Amygdala (tissue), 56 donors: ENCODE results near the gene SCRN2.
A peak's percentile ranks its signal among the peaks of the same experiment; 100 is the strongest.

ENCODE experiments used
- DNase-seq, 56 donors: peaks; one replicate each; lab custom pipeline; 2025; lab: John Stamatoyannopoulos, UW

SCRN2 gene

DNA sequence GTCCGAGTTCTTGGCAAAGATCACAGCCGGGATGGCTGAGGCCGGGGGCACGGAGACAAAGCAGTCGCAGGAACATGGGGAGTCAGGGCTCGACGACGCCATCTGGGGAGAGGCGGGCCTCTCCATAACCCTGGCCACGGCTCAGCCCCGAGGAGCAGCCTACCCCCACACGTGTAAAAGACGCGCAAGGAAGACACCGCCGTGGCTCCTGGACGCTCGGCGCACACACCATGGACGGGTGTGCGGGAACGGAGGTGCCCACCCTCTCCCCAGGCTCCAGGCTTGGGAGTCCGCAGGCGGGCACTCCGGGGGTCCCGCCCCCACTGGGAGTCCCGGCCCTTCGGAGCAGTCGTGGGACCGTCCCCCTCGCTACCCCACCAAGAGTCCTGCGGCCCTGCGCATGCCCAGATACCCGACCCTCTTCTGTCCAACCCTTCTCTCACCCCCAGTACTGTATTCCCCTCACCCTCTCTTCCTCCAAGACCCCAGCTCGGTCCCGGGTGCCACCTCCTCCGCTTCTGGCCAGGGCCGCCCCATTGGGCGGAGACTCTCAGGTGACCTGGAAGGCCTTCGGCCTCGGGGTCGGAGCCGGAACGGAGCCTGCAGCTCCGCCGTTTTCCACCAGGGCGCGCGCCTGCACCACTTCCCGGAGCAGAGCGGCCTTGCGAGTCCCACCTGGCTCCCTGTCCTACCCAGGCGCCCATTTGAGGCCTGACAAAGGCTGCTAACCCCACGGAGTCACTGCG is at the start of gene SCRN2:
TSS of gene SCRN2 (minus strand) at position 532 of the 746 bp plus-strand sequence. CDS start at position 102, 430 bp downstream.
- peak; percentile 25 to 88 (median 72) for DNase-seq

DNA sequence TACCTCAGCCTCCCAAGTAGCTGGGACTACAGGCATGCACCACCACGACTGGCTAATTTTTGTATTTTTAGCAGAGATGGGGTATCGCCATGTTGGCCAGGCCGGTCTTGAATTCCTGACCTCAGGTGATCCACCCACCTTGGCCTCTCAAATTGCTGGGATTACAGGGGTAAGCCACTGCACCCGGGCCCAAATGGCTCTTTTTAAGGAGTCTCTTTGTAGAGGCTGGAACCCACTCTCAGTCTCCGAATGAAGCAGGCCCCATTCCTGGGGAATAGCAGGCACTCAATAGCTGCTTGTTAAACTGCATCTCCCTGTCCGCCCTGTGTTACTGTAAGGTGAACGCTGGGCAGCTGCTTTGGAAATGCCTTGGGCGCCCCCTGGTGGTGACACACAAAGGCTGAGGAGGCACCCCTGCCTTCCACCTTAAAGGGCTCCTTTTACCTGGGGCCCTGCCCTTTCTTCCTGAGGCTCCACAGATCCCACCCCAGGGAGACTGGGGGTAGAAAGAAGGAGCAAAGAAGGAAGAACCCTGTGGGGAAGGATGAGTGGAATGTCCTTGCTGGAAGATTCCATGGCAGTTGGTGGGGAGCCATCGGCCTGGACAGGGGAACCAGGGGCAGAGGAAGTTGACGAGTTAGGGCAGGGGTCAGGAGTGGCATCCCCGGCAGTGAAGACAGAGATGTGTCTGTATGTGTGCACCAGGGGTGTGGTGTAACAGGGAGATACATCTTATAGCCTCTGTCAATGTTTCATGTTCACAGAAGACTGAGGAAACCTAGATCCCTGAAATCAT is 48.9 kb upstream of the SCRN2 start:
- peak in 54 of 56 donors; percentile 7 to 90 (median 57) for DNase-seq

DNA sequence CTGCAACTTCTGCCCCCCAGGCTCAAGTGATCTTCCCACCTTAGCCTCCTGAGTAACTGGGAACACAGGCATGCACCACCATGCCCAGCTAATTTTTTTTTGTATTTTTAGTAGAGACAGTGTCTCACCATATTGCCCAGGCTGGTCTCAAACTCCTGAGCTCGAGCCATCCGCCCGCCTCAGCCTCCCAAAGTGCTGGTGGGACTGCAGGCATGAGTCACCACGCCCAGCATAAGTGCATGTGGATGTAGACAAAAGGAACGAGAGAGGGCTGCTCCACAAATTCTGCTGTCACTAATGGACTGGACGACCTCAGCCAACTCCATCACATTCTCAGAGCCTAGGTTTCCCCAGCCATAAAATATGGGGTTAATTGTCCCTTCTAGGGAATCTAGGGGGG is 47.2 kb upstream of the SCRN2 start:
- DNase-seq = no peak

DNA sequence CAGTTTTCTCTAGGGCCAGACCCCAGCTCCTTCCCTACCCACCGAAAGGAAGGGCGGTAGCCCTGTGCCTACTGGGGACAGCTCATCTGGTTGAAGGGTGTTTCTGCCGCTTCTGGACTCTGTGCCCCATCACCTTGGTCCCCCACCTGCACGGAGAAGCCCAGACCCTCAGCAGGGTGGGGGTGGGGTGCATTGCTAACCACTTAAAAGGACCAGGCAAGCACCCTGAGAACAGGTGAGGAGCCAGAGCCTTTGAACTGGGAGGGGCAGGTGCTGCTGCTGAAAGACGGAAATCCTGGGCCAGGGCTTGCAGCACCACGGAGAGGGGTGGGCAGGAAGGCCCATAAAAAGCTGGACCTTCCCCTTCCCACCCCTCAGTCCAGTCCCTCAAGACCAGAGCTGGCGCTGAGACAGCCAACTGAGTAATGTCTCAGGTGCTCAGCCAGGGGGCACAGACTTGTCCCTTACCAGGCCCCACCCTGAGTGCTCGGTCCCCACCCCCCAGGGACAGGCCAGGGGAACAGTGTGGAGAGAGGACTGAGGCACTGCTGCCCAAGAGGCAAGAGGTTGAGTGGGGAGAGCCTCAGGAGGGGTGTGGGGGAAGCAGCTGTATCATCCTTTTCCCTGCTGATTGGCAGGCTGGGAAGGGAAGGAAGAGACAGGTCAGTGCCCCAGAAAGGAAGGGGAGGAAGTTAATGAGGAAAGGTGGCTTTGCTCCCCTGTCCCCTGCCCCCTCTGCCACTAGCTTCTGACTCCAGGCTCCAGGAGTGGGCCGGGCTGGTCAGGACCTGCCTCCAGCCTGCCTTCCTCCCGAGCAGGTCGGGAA is 44.0 kb upstream of the SCRN2 start:
- no peak for DNase-seq

DNA sequence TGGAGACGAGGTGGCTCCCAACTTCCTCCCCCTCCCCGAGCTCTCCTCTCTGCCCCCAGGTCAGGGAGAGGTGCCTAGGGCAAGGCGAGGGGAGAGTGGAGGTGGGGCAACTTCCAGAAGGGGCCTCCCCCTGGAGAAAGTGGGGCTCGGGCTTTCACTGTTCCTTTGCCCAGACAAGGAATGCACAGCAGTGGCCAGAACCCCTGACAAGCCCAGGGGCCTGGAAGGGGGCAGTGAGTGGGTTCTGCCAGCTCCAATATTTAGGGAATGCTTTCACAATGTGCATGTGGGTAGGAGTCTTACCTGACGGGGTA is 43.3 kb upstream of the SCRN2 start:
- no peak for DNase-seq

DNA sequence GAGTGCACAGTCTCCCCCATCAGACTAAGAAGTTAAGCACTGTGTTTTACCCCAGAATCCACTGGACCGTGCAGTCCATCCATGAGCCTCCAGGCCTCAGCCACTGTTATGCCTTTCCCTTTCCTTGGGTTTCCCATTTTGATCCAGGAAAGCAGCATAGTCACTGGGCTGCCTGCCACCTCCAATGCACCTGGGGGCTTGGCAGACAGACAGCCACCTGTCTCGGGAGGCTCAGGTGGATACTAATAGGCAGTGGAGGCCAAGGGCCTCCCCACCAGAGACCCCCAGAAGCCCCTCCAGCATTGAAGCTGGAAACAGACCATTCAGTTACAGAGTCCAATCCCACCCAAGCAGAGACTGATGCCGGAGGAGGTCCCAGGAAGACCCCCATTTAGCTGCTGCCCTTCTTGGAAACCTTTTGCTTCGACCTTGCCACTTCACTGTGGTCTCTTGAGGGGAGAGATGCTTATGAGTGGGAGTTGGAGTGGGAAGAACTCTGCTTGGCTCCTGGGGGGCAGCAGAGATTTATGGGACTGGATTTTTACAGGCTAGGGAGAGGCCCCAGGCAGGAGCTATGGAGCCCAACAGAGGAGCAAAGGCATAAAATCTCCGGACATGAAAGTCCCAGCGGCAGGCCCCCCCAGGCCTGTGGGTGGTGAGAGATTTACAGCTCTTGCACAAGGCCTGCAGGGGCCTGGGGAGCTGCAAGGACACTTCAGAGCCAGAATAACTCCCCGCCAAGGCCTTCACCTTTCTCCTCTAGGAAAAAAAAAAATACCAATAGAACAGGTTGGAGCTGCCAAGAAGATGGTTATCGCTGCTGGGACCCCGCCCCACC is 42.7 kb upstream of the SCRN2 start:
- no peak for DNase-seq

DNA sequence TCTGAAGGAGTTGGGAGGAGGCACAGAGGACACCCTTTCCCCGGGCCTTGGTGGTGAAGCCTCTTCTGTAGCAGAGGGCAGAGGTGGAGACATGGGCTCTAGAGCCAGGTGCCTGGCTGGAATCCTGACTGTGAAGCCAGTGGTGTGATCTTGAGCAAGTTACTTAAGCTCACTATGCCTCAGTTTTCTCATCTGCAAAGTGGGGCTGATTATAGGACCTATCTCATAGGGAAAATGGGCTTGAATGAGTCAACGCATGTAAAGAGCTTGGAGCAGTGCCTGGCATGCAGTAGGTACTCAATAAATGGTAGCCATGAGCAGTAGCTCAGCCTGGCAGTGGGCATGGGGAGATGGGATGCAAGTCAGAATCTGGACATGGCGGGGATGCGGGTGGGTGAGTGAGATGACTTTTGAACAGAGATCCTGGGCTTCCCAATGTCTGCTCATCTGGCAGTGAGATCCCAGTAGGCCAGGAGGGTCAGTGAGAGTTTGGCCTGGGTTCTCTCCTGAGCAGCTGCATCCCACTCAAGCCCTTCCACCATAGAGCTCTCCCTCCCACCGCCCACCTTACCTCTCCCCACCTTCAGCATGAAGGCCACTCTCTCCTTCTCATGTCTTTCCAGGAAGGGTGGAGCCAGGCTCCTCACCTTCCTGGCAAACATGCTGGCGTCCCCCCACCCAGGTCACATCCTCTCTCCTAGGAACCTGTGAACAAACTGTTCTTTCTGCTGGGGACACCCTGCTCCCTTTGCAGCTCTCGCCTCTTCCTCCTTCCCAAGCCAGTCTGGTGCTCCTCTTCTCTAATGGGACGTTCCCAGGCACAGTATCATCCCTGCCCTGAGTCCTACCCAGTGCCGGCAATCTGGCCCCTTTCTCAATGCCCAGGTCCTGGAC is 41.9 kb upstream of the SCRN2 start:
- no peak for DNase-seq

DNA sequence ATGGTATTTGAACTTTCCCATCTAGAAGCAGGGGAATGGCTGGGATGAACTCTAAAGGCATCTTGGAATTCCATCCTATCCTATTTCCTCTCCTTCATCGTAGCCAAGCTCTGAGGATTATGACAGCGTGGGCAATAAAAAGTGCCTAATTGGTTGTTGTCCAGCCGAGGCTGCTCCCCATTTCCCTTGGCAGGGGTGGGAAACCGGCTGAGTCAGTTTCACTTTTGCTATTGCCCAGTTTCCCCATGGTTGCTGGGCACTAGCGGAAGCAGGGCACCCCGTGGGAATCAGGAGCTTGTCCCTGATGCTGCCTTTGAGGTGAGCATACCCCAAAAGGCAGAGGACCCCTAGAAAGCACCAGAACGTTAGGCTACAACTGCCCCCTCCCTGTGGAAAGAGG is 41.2 kb upstream of the SCRN2 start:
- DNase-seq = peak in 6 of 56 donors; percentile 1 to 6 (median 2)

DNA sequence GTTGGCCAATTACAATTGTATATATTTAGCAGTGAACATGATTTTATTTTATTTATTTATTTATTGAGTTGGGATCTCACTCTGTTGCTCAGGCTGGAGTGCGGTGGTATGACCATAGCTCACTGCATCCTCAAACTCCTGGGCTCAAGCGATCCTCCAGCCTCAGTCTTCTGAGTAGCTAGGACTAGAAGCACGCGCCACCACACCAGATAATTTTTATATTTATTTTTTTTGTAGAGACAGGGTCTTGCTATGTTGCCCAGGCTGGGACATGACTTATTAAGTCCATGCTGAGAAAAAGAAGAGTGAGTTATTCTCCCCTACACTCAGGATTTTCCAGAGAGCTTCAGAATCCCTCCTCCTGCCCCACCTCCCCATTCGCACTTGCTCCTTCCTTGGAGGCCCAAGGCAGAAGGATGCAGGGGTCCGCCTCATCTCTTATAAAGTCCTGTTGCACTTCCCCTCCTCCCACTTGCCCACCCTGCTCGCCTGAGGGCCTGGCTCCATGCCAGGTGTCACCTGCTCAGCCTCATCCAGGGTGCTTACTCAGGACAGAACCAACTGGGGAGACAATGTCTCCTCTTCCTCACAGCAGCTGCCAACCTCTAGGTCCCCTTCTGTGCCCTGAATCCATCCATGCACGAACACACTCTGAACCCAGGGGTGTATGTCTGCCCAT is 38.8 kb upstream of the SCRN2 start:
- DNase-seq = no peak

DNA sequence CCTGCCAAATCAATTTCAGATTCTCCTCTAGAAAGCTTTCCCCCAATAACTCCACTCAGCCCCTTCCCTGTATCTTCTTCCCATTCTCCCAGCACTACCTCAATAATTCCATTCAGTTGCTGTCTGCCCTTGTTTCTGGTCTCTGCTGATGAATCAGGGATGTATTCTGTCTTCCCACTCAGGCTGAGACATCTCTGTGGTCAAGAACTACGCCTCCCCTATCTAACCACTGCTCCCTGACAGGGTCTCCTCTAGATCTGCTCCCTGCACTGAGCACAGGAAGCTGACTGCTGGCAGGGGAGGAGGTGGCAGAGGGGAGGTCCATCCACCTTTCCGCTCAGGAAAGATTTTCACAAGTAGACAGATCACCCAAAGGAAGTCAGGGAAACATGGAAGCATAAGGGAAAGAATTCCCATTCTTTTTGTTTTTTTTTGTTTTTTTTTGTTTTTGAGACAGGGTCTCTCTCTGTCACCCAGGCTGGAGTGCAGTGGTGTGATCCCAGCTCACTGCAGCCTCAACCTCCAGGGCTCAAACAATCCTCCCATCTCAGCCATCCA is 38.0 kb upstream of the SCRN2 start:
- DNase-seq = no peak

DNA sequence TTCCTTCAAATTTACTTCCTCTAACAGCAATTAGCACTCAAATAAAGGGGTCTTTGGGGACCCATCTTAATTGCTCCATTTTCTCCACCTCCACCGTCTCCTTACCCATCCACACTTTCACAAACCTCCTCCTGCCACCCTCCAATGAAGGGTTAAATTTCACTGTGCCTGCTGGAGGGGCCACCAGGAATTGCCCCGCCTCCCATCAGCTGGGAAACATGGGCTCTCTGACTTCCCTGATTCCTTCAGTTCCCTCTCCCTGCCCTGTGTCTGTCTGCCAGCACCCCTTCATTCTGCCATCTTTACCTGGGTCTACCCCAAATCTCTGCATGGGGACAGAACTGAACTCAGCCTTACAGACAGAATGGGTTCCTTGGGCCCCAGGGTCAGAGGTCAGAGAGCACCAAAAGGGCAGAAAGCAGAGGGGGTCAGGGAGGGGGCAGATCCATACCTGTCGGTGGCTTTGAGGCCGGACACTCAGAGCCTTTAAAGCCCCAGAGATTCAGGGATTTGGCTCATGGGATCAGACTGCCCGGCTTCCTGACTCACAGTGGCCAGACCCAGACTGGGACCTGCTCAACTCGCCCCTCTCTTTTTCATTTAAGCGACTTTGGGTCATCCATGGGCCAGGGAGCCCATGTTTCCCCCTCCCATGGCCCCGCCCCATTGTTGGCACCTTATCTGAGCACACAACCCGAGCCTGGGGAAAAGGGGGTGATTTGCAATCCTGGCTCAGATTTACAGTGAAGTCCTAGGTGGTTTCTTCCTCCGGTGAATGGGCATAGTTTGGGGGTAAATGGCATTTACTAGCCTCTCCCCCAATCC is 37.3 kb upstream of the SCRN2 start:
- DNase-seq = no peak

DNA sequence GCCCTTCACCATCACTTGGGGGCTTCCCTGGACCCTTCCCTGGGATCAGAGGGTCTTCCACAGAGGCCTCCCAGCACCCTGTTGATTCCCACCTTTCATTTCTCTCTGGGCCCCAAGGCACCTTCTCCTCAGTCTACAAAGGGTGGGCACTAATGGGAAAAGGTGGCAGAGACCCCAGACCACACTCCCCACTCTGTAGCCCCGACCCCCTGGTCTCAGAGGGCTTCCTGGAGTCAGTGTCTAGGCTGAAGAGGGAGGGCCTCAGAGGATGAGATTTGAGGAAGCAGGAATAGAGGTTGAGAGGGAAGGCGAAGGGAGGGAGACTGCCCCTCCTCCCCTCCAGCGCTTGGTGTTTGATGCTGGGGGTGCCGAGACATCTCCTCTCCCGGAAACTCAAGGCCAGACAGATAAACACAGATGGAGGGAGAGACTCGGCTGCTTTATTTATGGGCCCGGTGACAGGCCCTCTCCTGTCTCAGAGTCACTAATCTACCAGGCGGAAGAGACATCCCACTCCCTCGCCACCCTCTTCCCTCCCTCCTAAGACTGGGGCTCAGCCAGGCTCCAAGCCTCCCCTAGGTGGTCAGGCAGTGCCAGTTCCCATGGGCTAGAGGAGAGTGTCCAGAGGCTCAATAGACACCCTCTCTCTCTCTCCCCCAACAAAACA is 36.4 kb upstream of the SCRN2 start:
- DNase-seq = no peak

DNA sequence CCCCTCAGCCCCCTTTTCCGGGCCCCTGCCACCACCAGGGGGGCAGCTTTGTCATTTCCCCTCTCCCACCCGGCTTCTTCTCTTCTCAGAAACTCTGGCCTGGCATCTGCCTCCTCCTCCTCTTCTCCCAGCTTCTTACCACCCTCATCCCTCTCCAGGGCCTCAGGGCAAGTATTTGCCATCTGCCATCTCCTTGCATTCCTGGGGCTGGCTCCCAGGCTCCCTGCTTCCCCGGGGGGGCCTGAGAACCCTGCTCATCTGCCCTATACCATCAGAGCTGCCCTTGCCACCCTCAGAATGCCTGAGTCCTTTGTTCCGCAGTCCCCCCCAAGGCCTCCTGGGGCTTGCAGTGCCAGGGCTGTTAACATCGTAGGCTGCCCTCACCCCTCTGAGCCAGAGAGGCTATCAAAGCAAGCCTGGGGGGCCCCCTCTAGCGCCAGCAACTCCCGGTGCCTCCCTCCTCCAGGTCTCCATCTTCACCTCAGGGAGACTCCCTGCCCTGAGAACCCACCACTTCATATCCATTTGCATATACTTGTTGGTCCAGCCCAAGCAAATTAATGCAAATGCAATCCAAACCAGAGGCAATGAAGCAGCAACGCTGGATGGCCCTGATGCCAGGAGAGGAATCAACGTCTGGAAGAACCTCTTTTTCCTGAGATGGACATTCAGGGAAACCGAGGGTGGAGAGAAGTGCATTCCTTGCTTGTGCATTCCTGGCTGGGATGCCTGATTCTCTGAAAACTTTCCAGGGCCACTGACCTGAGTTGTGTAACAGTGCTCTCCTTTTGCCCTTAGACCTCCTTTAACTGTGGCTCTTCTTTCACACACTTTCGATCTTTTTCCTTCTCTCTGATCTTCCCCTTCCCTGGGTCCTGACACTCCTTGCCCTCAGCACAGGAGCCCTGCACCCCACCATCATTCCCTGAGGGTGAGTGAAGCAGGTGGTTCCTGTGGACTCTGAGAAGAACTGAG is 34.2 kb upstream of the SCRN2 start:
- no peak for DNase-seq

DNA sequence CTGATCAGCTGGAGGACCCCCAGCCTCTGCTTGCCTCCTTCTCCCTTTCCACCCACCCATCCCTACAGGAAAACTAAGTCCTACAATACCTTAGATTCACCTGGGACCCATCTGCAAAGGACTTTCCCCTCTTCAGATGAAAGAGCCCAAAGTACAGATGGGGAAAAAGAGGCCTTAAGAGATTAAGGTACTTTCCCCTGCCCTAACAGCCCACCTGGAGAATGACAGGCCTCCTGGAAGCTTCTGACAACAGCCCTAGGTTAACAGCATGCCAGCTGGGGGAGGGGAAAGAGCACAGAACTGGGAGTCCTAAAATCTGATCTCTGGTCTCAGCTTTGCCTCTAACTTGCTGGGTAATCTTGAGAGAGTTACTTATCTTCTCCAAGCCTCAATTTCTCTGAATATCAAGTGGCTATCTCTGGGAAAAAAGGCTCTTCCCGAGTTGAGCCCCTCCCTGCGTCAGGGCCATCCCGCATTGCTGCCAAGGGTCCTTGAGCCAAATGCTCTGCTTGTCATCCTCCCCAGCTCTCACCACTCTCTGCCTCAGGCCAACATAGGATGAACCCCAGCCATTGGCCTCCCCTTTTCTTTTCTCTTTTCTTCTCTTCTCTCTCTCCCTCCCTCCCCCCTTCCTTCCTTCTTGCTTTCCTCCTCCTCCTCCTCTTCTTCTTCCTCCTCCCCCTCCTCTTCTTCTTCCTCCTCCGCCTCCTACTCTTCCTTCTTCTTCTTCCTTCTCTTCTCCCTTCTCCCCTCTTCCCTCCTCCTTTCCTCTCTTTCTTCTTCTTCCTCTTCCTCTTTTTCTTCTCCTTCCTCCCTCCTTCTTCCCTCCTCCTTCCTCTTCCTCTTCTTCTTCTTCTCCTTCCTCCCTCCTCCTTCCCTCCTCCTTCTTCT is 32.4 kb upstream of the SCRN2 start:
- DNase-seq = no peak
